PC-9 (cell line): ENCODE measurements around the gene TDRD7. TPM values are rescaled to one million over a fixed set of nuclear protein-coding genes. Genes with fewer than 3 reads are reported as not detected.

ENCODE experiments used
- BruUV-seq: library from RNA; stranded (reverse); fragments of 400-500 nt; replicated peaks from 2 replicates; lab custom pipeline; 2021; lab: Mats Ljungman, UMichigan
- CTCF ChIA-PET: fragments of 300-600 bp; sonication (Branson Sonifier 250); formaldehyde crosslinking; loops from one replicate; lab custom pipeline; 2022; ENCODE audit warnings: antibody characterized with exemption; lab: Charles Lee
- POLR2A ChIA-PET: fragments of 300-600 bp; sonication (Branson Sonifier 250); formaldehyde crosslinking; loops from one replicate; lab custom pipeline; 2022; ENCODE audit warnings: antibody characterized with exemption; ENCODE audit not compliant: unreplicated experiment; lab: Charles Lee
- DNase-seq, 2 experiments: peaks; one replicate each; pipeline versions ENCODE4 v3.0.0 to v3.0.0-alpha.2; 2015 to 2022; ENCODE audit warnings: mixed read lengths in 1 of 2
- H2AFZ ChIP-seq: fragments of 200-600 bp; sonication (generic); 2 replicates; pipeline ENCODE4 v1.8.1; 2017; ENCODE audit warnings: antibody characterized with exemption
- H3F3A ChIP-seq: fragments of 200-600 bp; sonication (generic); 2 replicates; pipeline ENCODE4 v1.8.1; 2017; ENCODE audit warnings: antibody characterized with exemption, mild to moderate bottlenecking, low read depth; ENCODE audit not compliant: insufficient read depth
- H3K27ac ChIP-seq: fragments of 200-600 bp; sonication (generic); 2 replicates; pipeline ENCODE4 v1.6.1; 2016; ENCODE audit warnings: mixed run types
- H3K27me3 ChIP-seq: fragments of 200-600 bp; sonication (generic); 2 replicates; pipeline ENCODE4 v1.6.1; 2016; ENCODE audit warnings: low read depth, mixed run types; ENCODE audit not compliant: insufficient read depth
- H3K36me3 ChIP-seq: fragments of 200-600 bp; sonication (generic); 2 replicates; pipeline ENCODE4 v1.6.1; 2016; ENCODE audit warnings: low read depth, mixed run types
- H3K4me1 ChIP-seq: fragments of 200-600 bp; sonication (generic); replicated peaks from 2 replicates; pipeline ENCODE4 v1.6.1; 2016; ENCODE audit warnings: mixed run types; ENCODE audit not compliant: insufficient read depth
- H3K4me2 ChIP-seq: fragments of 200-600 bp; sonication (generic); 2 replicates; pipeline ENCODE4 v1.6.1; 2017; ENCODE audit warnings: mixed run types
- H3K4me3 ChIP-seq: fragments of 200-600 bp; sonication (generic); 2 replicates; pipeline ENCODE4 v1.6.1; 2016; ENCODE audit warnings: mixed run types
- H3K79me2 ChIP-seq: fragments of 200-600 bp; sonication (generic); 2 replicates; pipeline ENCODE4 v1.6.1; 2017; ENCODE audit warnings: low read depth, mixed run types
- H3K9me2 ChIP-seq: fragments of 200-600 bp; sonication (generic); 2 replicates; pipeline ENCODE4 v1.8.1; 2017; ENCODE audit warnings: mild to moderate bottlenecking; ENCODE audit not compliant: insufficient read depth
- H3K9me3 ChIP-seq: fragments of 200-600 bp; sonication (generic); 2 replicates; pipeline ENCODE4 v1.8.1; 2016; ENCODE audit warnings: low read depth; ENCODE audit not compliant: insufficient read depth
- H4K20me1 ChIP-seq: fragments of 200-600 bp; sonication (generic); 2 replicates; pipeline ENCODE4 v1.8.1; 2017; ENCODE audit not compliant: insufficient read depth
- EZH2 ChIP-seq: fragments of 200-600 bp; sonication (generic); IDR thresholded peaks from 2 replicates; pipeline ENCODE4 v1.8.0; 2017; ENCODE audit warnings: antibody characterized with exemption, low read depth
- intact Hi-C: fragments of 100-400 bp; cut with micrococcal nuclease; formaldehyde crosslinking; loops from one replicate; pipeline ENCODE4 v1.10.0; 2022; ENCODE audit not compliant: unreplicated experiment
- total RNA-seq: library from RNA; stranded (reverse); gene quantifications from 2 replicates; pipeline ENCODE4 v1.2.3, GENCODE V29; 2021
- TF ChIP-seq, protein P1 (sequence below): fragments of 200-600 bp; sonication (generic); conservative IDR thresholded peaks from 2 replicates; pipeline ENCODE4 v1.6.1; 2017; ENCODE audit warnings: mixed run types, antibody characterized with exemption, mild to moderate bottlenecking, moderate library complexity

Gene TDRD7
- total RNA-seq, 1 experiment from 2014 or later, result 14.2 TPM

DNA sequence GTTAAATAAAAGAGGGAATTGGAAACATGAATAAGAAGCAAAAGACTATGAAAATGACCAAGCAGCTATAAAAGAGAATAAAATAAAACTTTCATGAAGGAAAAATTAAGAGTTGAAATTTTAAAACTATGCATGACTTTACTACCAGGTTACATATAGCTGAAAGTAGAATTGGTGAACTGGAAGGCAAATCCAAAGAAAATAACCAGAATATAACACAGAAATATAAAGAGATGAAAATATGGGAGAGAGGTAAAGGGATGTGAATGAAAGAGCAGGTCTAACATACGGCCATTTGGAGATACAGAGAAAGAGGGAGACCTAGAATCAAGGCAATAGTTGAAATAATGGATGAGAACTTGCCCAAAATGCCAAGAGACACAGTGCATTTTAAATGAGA is 42.9 kb upstream of the TDRD7 start:
- no peak for DNase-seq
- TF ChIP-seq, protein P1, sequence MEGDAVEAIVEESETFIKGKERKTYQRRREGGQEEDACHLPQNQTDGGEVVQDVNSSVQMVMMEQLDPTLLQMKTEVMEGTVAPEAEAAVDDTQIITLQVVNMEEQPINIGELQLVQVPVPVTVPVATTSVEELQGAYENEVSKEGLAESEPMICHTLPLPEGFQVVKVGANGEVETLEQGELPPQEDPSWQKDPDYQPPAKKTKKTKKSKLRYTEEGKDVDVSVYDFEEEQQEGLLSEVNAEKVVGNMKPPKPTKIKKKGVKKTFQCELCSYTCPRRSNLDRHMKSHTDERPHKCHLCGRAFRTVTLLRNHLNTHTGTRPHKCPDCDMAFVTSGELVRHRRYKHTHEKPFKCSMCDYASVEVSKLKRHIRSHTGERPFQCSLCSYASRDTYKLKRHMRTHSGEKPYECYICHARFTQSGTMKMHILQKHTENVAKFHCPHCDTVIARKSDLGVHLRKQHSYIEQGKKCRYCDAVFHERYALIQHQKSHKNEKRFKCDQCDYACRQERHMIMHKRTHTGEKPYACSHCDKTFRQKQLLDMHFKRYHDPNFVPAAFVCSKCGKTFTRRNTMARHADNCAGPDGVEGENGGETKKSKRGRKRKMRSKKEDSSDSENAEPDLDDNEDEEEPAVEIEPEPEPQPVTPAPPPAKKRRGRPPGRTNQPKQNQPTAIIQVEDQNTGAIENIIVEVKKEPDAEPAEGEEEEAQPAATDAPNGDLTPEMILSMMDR, result no peak
- TF ChIP-seq EZH2, result no peak
- Histone ChIP-seq H3K27ac (no peak overlapping the region), H3F3A (no peaks in the 10 kb centered on the region), H3K27me3 (no peaks in the 10 kb centered on the region), H2AFZ (no peak overlapping the region), H3K79me2 (no peaks in the 10 kb centered on the region), H3K9me3 (no peaks in the 10 kb centered on the region), H4K20me1 (no peaks in the 10 kb centered on the region), H3K4me1 (no peaks in the 10 kb centered on the region), H3K9me2 (no peaks in the 10 kb centered on the region), H3K4me2 (no peak overlapping the region), H3K4me3 (no peak overlapping the region), H3K36me3 (no peaks in the 10 kb centered on the region)
- intact Hi-C loops, result no loop called here
- no TSS peak for BruUV-seq
- POLR2A ChIA-PET, result no interaction called here
- CTCF ChIA-PET, result no interaction called here

DNA sequence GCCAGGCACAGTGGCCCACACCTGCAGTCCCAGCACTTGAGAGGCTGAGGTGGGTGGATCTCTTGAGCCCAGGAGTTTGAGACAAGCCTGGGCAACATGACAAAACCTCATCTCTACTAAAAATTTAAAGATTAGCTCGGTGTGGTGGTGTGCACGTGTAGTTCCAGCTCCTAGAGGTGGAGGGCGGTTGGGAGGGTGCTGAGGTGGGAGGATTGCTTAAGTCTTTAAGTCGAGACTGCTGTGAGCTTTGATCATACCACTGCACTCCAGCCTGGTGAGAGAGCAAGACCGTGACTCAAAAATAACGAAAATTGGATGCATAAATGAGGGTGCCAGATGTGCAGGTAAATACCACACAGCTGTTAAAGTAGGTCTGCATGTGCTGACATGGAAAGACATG is 39.3 kb upstream of the TDRD7 start:
- Histone ChIP-seq H3K4me1 (no peaks in the 10 kb centered on the region), H3K27ac (no peak overlapping the region), H3K4me2 (no peak overlapping the region), H3K36me3 (no peaks in the 10 kb centered on the region), H3K9me2 (no peaks in the 10 kb centered on the region), H3K27me3 (no peaks in the 10 kb centered on the region), H3F3A (no peaks in the 10 kb centered on the region), H3K79me2 (no peaks in the 10 kb centered on the region), H3K4me3 (no peak overlapping the region), H4K20me1 (no peaks in the 10 kb centered on the region), H2AFZ (no peak overlapping the region), H3K9me3 (no peaks in the 10 kb centered on the region)
- CTCF ChIA-PET, result interaction anchor here (0.6 kb wide), 1 partner anchor 198 kb away, joined by 6 read pairs; no protein-coding TSS in a partner anchor
- no peak for DNase-seq
- no peak for TF ChIP-seq EZH2
- TF ChIP-seq, protein P1, result no peak
- BruUV-seq, result no TSS peak
- intact Hi-C loops, result no loop called here
- POLR2A ChIA-PET, result no interaction called here

DNA sequence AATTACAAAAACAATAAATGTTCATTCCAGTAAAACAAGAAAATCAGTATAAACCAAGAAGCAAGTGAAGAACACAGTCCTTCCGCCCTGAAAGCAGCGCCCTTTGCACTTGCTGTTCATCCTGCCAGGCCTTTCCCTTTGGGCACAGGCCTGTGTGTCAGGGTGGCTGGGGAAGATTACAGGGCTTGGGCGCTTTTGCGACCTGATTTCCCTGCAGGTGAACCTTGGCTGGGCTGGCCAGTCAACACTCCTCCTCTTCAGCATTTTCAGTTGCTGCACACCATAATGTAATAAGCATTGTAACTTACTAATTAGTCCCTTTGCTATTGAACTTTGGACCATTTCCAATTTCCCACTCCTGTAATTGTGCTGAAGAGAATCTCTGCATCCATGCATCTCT is 38.6 kb upstream of the TDRD7 start:
- CTCF ChIA-PET, result interaction anchor here (1.0 kb wide), 1 partner anchor 811 kb away, joined by 3 read pairs; no protein-coding TSS in a partner anchor
- intact Hi-C loops, result no loop called here
- TF ChIP-seq EZH2, result no peak
- Histone ChIP-seq H4K20me1 (no peaks in the 10 kb centered on the region), H3F3A (no peaks in the 10 kb centered on the region), H3K27ac (no peak overlapping the region), H3K4me1 (no peaks in the 10 kb centered on the region), H3K4me2 (no peak overlapping the region), H3K27me3 (no peaks in the 10 kb centered on the region), H3K36me3 (no peaks in the 10 kb centered on the region), H3K9me3 (no peaks in the 10 kb centered on the region), H2AFZ (no peak overlapping the region), H3K4me3 (no peak overlapping the region), H3K79me2 (no peaks in the 10 kb centered on the region), H3K9me2 (no peaks in the 10 kb centered on the region)
- no peak for DNase-seq
- no TSS peak for BruUV-seq
- POLR2A ChIA-PET, result no interaction called here

DNA sequence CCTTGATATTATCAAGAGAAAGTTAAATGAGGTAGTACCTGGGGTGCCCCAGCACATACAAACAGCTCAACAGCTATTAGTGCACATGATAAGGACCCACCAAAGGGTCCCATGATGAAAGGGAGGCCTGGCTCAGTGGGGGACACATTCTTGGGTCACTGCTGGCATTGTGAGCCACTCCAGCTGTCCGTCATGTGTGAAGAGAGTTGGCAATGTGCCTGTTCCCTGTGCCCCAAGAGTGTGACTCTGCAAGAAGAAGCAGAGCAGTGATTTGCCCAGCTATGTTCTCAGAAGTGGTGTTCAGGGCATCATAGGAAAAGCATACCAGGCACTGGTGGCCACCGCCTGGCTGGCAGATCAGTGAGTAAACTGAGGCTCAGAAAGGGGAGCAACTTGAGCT is 37.1 kb upstream of the TDRD7 start:
- no peaks in the 10 kb centered on the region for H3F3A ChIP-seq
- H3K9me2 ChIP-seq, result no peaks in the 10 kb centered on the region
- no peak overlapping the region for H3K27ac ChIP-seq
- H3K79me2 ChIP-seq, result no peaks in the 10 kb centered on the region
- no peak overlapping the region for H2AFZ ChIP-seq
- no peaks in the 10 kb centered on the region for H3K9me3 ChIP-seq
- TF ChIP-seq EZH2, result no peak
- TF ChIP-seq, protein P1, result no peak
- no peak overlapping the region for H3K4me3 ChIP-seq
- no peaks in the 10 kb centered on the region for H4K20me1 ChIP-seq
- CTCF ChIA-PET, result no interaction called here
- H3K27me3 ChIP-seq, result no peaks in the 10 kb centered on the region
- no peak for DNase-seq
- intact Hi-C loops, result no loop called here
- no peaks in the 10 kb centered on the region for H3K36me3 ChIP-seq
- POLR2A ChIA-PET, result no interaction called here
- H3K4me2 ChIP-seq, result no peak overlapping the region
- no peaks in the 10 kb centered on the region for H3K4me1 ChIP-seq
- no TSS peak for BruUV-seq
